A673 (cell line): ENCODE data around the gene MAP3K3. TPM values are rescaled to one million over a fixed set of nuclear protein-coding genes. Genes with fewer than 3 reads are reported as not detected.
A peak's percentile ranks its signal among the peaks of the same experiment; 100 is the strongest.

Source experiments
- BruUV-seq: library from RNA; stranded (reverse); fragments of 400-500 nt; replicated peaks from 2 replicates; lab custom pipeline; 2021; lab: Mats Ljungman, UMichigan
- CTCF ChIA-PET: fragments of 300-600 bp; sonication (Branson Sonifier 250); formaldehyde crosslinking; loops from one replicate; lab custom pipeline; 2022; ENCODE audit warnings: antibody characterized with exemption; lab: Charles Lee
- POLR2A ChIA-PET: fragments of 300-600 bp; sonication (Branson Sonifier 250); formaldehyde crosslinking; loops from one replicate; lab custom pipeline; 2022; ENCODE audit warnings: antibody characterized with exemption; ENCODE audit not compliant: low non-redundant PET; lab: Charles Lee
- DNase-seq: peaks from one replicate; pipeline ENCODE4 v3.0.0-alpha.2; 2015; ENCODE audit warnings: low spot score
- H3K27ac ChIP-seq: fragments of 200-600 bp; sonication (generic); 2 replicates; pipeline ENCODE4 v1.5.1; 2016; ENCODE audit warnings: mixed run types, low read depth, mild to moderate bottlenecking, mixed read lengths, antibody characterized with exemption, low read length; ENCODE audit not compliant: poor library complexity, severe bottlenecking
- H3K27me3 ChIP-seq: fragments of 200-600 bp; sonication (generic); replicated peaks from 2 replicates; pipeline ENCODE4 v1.6.1; 2017; ENCODE audit warnings: mixed run types, low read depth, mild to moderate bottlenecking, mixed read lengths, antibody characterized with exemption, low read length; ENCODE audit not compliant: insufficient read depth, poor library complexity
- H3K36me3 ChIP-seq: fragments of 200-600 bp; sonication (generic); 2 replicates; pipeline ENCODE4 v1.6.1; 2016; ENCODE audit warnings: mixed run types, mild to moderate bottlenecking, mixed read lengths, antibody characterized with exemption, low read length; ENCODE audit not compliant: insufficient read depth, poor library complexity, severe bottlenecking
- H3K4me1 ChIP-seq: fragments of 200-600 bp; sonication (generic); 2 replicates; pipeline ENCODE4 v1.6.1; 2017; ENCODE audit warnings: mixed run types, mild to moderate bottlenecking, mixed read lengths, antibody characterized with exemption, low read length; ENCODE audit not compliant: insufficient read depth, poor library complexity, severe bottlenecking
- H3K4me3 ChIP-seq: fragments of 200-600 bp; sonication (generic); 2 replicates; pipeline ENCODE4 v1.5.1; 2016; ENCODE audit warnings: low read depth, mixed run types, mild to moderate bottlenecking, mixed read lengths, low read length; ENCODE audit not compliant: poor library complexity, severe bottlenecking
- H3K9me3 ChIP-seq: fragments of 200-600 bp; sonication (generic); 2 replicates; pipeline ENCODE4 v1.6.1; 2016; ENCODE audit warnings: mixed run types, low read depth, mild to moderate bottlenecking, mixed read lengths, antibody characterized with exemption, low read length; ENCODE audit not compliant: poor library complexity, severe bottlenecking
- CTCF ChIP-seq: fragments of 300-800, 200-600 bp; sonication (generic); conservative IDR thresholded peaks from 2 replicates; pipeline ENCODE4 v1.5.1; 2017; ENCODE audit warnings: low read depth, mild to moderate bottlenecking, antibody characterized with exemption, low read length, moderate library complexity, mixed read lengths
- EZH2 ChIP-seq: fragments of 200-600 bp; sonication (generic); IDR thresholded peaks from 2 replicates; pipeline ENCODE4 v1.6.1; 2017; ENCODE audit warnings: borderline replicate concordance, low read depth, mild to moderate bottlenecking, mixed read lengths, antibody characterized with exemption, low read length; ENCODE audit not compliant: poor library complexity, severe bottlenecking
- intact Hi-C: fragments of 100-400 bp; cut with micrococcal nuclease; formaldehyde crosslinking; loops from one replicate; pipeline ENCODE4 v1.10.0; 2022; ENCODE audit not compliant: unreplicated experiment
- total RNA-seq: library from RNA; stranded (reverse); gene quantifications from 2 replicates; pipeline ENCODE4 v1.2.3, GENCODE V29; 2021

Gene MAP3K3
- total RNA-seq, 1 experiment from 2014 or later: 25.9 TPM

- ChIA-PET POLR2A (no interaction called here), CTCF (no interaction called here)
- Histone ChIP-seq H3K27ac (no peak overlapping the region), H3K9me3 (no peaks in the 10 kb centered on the region), H3K4me1 (peaks cover 32% of the 10 kb centered on the region), H3K36me3 (peaks cover 13% of the 10 kb centered on the region), H3K4me3 (no peak overlapping the region), H3K27me3 (no peaks in the 10 kb centered on the region)
- peak; percentile 39 for DNase-seq
- TF ChIP-seq EZH2: no peak
- TF ChIP-seq CTCF: peak; percentile 30; the same call in 1 of the 2 replicates
- intact Hi-C loops: loop anchor here (5.0 to 10.0 kb wide), 2 partner anchors 74 to 272 kb away; partner anchors contain the start of gene MAP3K3
- no TSS peak for BruUV-seq
Measured at GRCh38 chr17:63696381-63696961, 74.3 kb downstream of the MAP3K3 start.

GRCh38 chr17:63697341-63698286, 75.4 kb downstream of the MAP3K3 start:
- Histone ChIP-seq H3K4me1 (peaks cover 41% of the 10 kb centered on the region), H3K27me3 (no peaks in the 10 kb centered on the region), H3K4me3 (peak overlapping the region; percentile 76), H3K9me3 (no peaks in the 10 kb centered on the region), H3K36me3 (peaks cover 13% of the 10 kb centered on the region), H3K27ac (peak overlapping the region; percentile 84)
- BruUV-seq: TSS peak; percentile 46
- POLR2A ChIA-PET: no interaction called here
- DNase-seq: peak; percentile 63
- intact Hi-C loops: loop anchor here (5.0 to 10.0 kb wide), 2 partner anchors 75 to 273 kb away; partner anchors contain the start of gene MAP3K3
- CTCF ChIA-PET: interaction anchor here (1.2 kb wide), 1 partner anchor 21 kb away, joined by 3 read pairs; no protein-coding TSS in a partner anchor
- TF ChIP-seq EZH2 (no peak), CTCF (peak; percentile 68)

GRCh38 chr17:63698381-63698885, 76.2 kb downstream of the MAP3K3 start:
- CTCF ChIA-PET: interaction anchor here (1.2 kb wide), 1 partner anchor 22 kb away, joined by 3 read pairs; no protein-coding TSS in a partner anchor
- Histone ChIP-seq H3K4me1 (peaks cover 41% of the 10 kb centered on the region), H3K36me3 (peaks cover 13% of the 10 kb centered on the region), H3K4me3 (peak overlapping the region; percentile 76), H3K9me3 (no peaks in the 10 kb centered on the region), H3K27me3 (no peaks in the 10 kb centered on the region), H3K27ac (peak overlapping the region; percentile 84)
- DNase-seq: no peak
- BruUV-seq: no TSS peak
- POLR2A ChIA-PET: interaction anchor here (0.6 kb wide), 1 partner anchor 44 kb away, joined by 4 read pairs; no protein-coding TSS in a partner anchor
- intact Hi-C loops: loop anchor here (5.0 to 10.0 kb wide), 2 partner anchors 76 to 274 kb away; partner anchors contain the start of gene MAP3K3
- no peak for TF ChIP-seq CTCF
- TF ChIP-seq EZH2: no peak
